IPS-18c (cell line): ENCODE results near the gene DUOX2.
A peak's percentile ranks its signal among the peaks of the same experiment; 100 is the strongest.

Source experiments
- H3K4me3 ChIP-seq: 2 replicates; pipeline ENCODE4 v1.7.0; 2013; ENCODE audit warnings: low read depth, mild to moderate bottlenecking, low read length, moderate library complexity; ENCODE audit not compliant: insufficient read depth
- H3K9me3 ChIP-seq: one replicate; pipeline ENCODE4 v1.6.1; 2013; ENCODE audit warnings: mild to moderate bottlenecking, low read length, moderate library complexity; ENCODE audit not compliant: control insufficient read depth, insufficient read depth

Gene DUOX2

GRCh38 chr15:45114076-45114750, at the start of gene DUOX2, which contains the start of gene DUOXA2:
Gene DUOX2, minus strand, starts transcription at chr15:45114172. Its CDS starts 761 bp downstream, at chr15:45113411.
Gene DUOXA2, plus strand, starts transcription at chr15:45114326. Its CDS starts 280 bp downstream, at chr15:45114606.
- Histone ChIP-seq H3K9me3 (peaks cover 3% of the 10 kb centered on the region), H3K4me3 (peak within 1 kb of the TSS; percentile 32)

GRCh38 chr15:45163508-45163856, 49.5 kb upstream of the DUOX2 start:
- H3K9me3 ChIP-seq, result no peaks in the 10 kb centered on the region

GRCh38 chr15:45162771-45163507, 49.0 kb upstream of the DUOX2 start:
- no peaks in the 10 kb centered on the region for H3K9me3 ChIP-seq
- H3K4me3 ChIP-seq, result no peak overlapping the region

More at GRCh38 chr15:45163508-45163856, 49.5 kb upstream of the DUOX2 start:
- no peak overlapping the region for H3K4me3 ChIP-seq

- H3K4me3 ChIP-seq, result no peak overlapping the region
- H3K9me3 ChIP-seq, result no peaks in the 10 kb centered on the region
Observed at GRCh38 chr15:45161666-45162065, 47.7 kb upstream of the DUOX2 start.

DNA sequence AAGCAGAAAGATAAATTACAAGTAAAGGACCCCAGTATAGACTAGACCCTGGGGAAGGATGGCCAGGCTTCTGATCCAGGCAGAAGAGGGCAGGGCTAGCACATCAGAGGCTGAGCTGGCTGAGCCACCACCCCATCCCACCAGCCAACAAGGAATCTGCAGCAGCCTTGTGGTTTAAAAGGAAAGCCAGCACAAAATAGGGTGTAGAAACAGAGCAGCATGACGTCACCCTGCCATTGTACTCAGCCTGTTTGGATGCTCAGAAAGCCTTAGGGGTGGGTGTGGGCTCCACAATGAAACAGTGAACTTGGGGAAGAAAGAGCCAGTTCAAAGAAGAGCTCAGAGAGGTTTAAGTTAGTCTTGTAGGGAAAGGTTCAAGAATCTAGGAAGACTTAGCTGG, 44.0 kb upstream of the DUOX2 start:
- no peak overlapping the region for H3K4me3 ChIP-seq
- H3K9me3 ChIP-seq, result no peaks in the 10 kb centered on the region

- Histone ChIP-seq H3K9me3 (no peaks in the 10 kb centered on the region), H3K4me3 (no peak overlapping the region)
Observed at GRCh38 chr15:45156744-45157455, 42.9 kb upstream of the DUOX2 start.

DNA sequence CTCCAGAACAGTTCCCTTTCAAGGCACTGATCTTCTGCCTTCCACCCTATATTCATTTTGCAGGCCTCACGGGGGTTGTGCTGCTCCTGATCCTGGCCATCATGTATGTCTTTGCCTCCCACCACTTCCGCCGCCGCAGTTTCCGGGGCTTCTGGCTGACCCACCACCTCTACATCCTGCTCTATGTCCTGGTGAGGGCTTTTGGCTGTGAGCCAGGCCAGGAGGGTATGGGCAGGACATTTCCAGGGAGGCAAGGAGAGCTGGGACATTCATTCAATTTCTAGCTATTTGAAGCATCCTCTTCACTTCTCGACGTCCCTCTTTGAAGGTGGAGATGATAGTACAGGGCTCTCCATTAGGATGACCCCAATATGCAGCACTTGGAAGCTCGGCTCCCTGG, 41.8 kb upstream of the DUOX2 start:
- H3K9me3 ChIP-seq, result no peaks in the 10 kb centered on the region
- H3K4me3 ChIP-seq, result no peak overlapping the region

- Histone ChIP-seq H3K9me3 (no peaks in the 10 kb centered on the region), H3K4me3 (no peak overlapping the region)
Observed at GRCh38 chr15:45151998-45152828, 38.2 kb upstream of the DUOX2 start.

GRCh38 chr15:45150997-45151396, 37.0 kb upstream of the DUOX2 start:
- Histone ChIP-seq H3K9me3 (no peaks in the 10 kb centered on the region), H3K4me3 (no peak overlapping the region)

GRCh38 chr15:45150481-45150880, 36.5 kb upstream of the DUOX2 start:
- no peaks in the 10 kb centered on the region for H3K9me3 ChIP-seq
- H3K4me3 ChIP-seq, result no peak overlapping the region

DNA sequence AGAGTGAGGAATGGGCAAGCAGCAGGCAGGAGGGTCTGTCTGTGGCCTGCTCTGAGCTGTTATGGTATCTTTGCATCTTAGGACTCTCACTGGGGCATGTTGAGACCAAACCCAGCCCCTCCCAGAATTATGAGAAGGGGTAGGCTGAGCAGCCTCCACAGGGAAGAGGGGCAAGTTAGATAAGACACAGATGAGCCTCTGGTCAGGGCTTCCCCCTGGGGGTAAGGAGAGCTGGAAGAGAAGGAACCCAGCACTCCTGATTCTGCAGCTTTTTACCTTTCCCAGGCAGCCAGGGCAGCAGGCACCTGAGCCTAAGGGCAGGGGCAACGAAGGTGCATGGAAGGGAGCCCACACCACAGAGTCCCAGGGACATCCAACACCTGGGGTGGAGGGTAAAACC, 35.1 kb upstream of the DUOX2 start:
- no peaks in the 10 kb centered on the region for H3K9me3 ChIP-seq
- no peak overlapping the region for H3K4me3 ChIP-seq

GRCh38 chr15:45148076-45149059, 34.4 kb upstream of the DUOX2 start:
- H3K9me3 ChIP-seq, result no peaks in the 10 kb centered on the region

DNA sequence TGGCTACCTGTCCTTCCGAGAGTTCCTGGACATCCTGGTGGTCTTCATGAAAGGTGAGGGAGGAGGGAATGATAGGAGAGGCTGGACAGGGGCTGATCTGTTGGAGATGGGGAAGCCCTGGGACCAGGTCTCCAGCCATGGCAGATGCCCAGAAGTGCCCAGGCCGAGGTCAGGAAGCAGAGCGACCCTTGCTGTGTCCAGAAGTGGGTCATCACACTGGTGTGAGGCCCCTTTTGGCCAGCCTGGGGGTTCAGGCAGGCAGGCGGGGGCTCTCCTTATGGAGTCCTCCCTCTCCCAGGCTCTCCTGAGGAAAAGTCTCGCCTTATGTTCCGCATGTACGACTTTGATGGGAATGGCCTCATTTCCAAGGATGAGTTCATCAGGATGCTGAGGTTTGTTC, 33.6 kb upstream of the DUOX2 start:
- Histone ChIP-seq H3K4me3 (no peak overlapping the region), H3K9me3 (no peaks in the 10 kb centered on the region)

More at GRCh38 chr15:45148076-45149059, 34.4 kb upstream of the DUOX2 start:
- H3K4me3 ChIP-seq, result no peak overlapping the region

DNA sequence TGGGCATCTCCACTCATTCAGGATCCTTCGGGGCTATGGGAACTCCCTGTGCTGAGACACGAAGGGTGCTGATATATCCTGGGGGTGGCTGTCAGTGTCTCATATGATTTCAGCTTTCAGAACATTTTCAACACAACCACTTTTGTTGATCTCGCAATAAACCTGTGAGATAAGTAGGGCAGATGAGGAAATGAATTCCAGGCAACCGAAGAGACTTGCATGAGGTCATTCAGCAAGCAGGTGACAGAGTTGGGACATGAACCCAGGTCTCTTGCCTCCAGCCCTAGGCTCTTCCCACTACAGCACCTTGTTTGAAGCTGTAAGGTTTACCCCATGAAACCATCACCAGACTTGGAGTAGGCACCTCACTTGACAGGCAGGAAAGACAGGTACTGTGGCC, 32.4 kb upstream of the DUOX2 start:
- Histone ChIP-seq H3K9me3 (no peaks in the 10 kb centered on the region), H3K4me3 (no peak overlapping the region)

DNA sequence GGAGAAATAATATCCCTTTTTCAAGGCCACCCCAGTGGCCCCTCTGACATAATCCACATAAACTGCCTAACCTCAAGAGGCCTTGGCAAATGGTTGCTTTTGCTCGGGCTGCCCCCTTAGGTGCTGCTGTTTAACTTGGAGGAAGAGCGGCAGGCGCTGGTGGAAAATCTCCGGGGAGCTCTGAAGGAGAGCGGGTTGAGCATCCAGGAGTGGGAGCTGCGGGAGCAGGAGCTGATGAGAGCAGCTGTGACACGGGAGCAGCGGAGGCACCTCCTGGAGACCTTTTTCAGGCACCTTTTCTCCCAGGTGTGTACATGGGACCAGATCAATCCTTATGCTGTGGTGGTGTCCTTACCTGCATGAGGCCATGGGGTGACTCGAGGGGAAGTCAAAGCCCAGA, 30.8 kb upstream of the DUOX2 start:
- Histone ChIP-seq H3K9me3 (no peaks in the 10 kb centered on the region), H3K4me3 (no peak overlapping the region)

DNA sequence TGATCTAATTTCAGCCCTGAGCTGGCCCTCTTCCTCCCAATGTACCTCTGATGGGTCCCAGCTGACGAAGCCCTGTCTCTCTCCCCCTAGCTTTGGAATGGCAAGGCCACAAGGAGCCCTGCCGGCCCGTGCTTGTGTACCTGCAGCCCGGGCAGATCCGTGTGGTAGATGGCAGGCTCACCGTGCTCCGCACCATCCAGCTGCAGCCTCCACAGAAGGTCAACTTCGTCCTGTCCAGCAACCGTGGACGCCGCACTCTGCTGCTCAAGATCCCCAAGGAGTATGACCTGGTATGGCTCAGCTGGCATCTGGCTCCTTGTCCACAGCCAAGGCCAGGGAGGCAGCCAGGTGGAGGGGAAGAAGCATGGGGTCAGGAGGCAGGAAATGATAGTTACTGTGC, 30.0 kb upstream of the DUOX2 start:
- Histone ChIP-seq H3K9me3 (no peaks in the 10 kb centered on the region), H3K4me3 (no peak overlapping the region)
